HG02973 (cell line): Measurements from ENCODE around the gene BCAS1.

Experiments
- ATAC-seq: cut with Tn5 transposase; IDR thresholded peaks from one replicate; pipeline ENCODE4 v1.9.1; 2021; ENCODE audit warnings: moderate library complexity; ENCODE audit not compliant: unreplicated experiment

Gene BCAS1

GRCh38 chr20:54070187-54070987 lies at the start of gene BCAS1:
Gene BCAS1, minus strand, starts transcription at chr20:54070594. Its CDS starts 11,876 bp downstream, at chr20:54058718.
- no peak for ATAC-seq

GRCh38 chr20:54119744-54120143 lies 49.4 kb upstream of the BCAS1 start:
- ATAC-seq, result no peak

GRCh38 chr20:54118220-54119001 lies 48.0 kb upstream of the BCAS1 start:
- ATAC-seq, result no peak

DNA sequence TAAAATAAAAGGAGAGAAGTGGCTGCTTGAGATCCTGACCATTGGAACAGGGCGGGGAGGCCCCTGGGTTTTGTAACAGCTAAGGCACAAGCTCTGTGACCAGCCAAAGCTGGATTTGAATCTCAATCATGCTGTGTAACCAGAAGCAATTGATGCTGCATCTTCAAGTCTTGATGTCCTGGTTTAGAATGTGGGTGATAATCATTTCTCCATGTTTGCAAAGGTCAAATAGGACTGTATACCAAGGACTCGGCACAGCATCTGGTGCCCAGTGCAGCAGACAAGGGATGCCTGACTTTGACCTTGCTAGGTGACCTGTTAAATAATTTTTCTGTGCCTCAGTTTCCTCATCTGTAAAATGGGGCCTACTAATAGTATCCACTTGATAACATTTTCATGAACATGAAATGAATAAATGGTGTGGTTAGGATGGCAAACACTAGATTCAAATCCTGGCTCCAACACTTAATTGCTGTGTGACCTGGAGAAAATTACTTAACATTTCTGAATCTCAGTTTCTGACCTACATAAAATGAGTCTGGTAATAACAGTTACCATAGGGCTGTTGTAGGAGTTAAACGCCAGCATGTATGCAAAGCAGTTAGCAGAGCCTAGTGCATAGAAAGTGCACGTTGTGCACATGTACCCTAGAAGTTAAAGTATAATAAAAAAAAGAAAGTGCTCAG lies 46.3 kb upstream of the BCAS1 start:
- no peak for ATAC-seq

GRCh38 chr20:54115172-54115854 lies 44.9 kb upstream of the BCAS1 start:
- no peak for ATAC-seq

DNA sequence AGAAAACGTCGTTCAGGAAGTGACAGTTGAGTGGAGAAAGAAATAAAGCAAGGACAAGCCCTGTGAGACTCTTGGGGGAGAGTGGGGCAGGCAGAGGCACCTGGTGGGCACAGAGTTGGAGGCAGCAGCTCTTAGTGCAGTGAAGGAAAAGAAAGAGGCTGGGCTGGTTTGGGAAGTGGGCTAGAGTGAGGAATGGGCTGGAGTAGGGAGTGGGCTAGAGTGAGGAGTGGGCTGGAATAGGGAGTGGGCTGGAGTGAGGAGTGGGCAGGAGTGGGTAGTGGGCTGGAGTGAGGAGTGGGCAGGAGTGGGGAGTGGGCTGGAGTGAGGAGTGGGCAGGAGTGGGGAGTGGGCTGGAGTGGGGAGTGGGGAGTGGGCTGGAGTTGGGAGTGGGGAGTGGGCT lies 43.7 kb upstream of the BCAS1 start:
- ATAC-seq, result no peak

GRCh38 chr20:54113566-54113965 lies 43.2 kb upstream of the BCAS1 start:
- ATAC-seq, result no peak

- ATAC-seq, result no peak
Observed at GRCh38 chr20:54112221-54112884, 42.0 kb upstream of the BCAS1 start.

DNA sequence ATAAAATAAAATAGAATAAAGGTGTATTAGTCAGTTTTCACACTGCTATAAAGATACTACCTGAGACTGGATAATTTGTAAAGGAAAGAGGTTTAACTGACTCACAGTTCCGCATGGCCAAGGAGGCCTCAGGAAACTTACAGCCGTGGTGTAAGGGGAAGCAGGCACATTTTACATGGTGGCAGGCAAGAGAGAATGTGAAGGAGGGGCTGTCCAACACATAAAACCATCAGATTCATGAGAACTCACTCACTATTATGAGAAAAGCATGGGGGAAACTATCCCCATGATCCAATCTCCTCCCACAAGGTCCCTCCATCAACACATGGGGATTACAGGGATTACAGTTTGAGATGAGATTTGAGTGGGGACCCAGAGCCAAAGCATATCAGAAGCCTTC lies 41.1 kb upstream of the BCAS1 start:
- ATAC-seq, result no peak

- no peak for ATAC-seq
Observed at GRCh38 chr20:54110457-54110856, 40.1 kb upstream of the BCAS1 start.

GRCh38 chr20:54110041-54110440 lies 39.6 kb upstream of the BCAS1 start:
- no peak for ATAC-seq

DNA sequence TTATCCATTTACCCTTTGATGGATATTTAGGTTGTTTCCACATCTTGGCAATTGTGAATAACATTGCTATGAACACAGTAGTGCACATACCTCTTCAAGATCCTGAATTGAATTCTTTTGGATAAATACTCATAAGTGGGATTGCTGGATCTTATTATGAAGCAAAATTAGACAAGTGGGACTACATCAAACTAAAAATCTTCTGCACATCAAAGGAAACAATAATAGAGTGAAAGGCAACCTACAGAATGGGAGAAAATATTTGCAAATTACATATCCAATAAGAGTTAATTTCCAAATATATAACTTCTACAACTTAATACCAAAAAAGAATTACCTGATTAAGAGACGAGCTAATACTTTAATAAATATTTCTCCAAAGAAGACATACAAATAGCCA lies 38.4 kb upstream of the BCAS1 start:
- ATAC-seq, result no peak

- no peak for ATAC-seq
Observed at GRCh38 chr20:54108326-54108642, 37.9 kb upstream of the BCAS1 start.

DNA sequence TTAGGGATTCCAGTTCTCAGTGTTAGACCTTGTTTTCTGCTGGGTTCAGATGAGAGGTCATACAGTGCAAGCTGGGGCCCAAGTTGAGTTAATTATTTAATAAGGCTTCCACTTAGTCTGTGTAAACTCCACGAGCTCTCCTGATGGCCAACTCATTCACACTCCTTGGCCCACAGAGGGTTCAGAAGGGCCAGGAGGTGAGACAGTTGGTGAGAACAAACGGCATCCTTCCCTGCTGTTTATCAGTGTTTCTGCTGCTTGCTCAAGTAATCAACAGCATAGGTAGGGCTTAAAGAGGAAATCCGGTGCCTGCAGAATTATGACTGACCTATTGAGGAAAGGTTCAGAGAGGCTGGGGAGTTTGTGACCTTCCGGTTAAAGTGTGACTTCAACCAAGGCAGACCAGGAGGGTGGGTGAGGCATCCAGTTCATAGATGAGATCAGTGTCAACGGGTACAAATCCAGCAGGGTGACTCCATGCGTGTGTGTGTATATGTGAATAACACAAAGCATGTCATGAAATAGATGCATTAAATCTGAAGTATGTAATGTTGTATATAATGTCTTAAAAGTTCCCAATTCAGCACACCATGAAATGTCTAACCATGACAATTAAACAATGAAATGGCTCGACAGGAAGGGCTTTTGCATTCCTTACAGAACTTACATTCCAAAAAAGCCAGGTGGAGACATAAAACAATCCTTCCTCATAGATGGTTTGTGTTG lies 37.4 kb upstream of the BCAS1 start:
- ATAC-seq, result no peak

DNA sequence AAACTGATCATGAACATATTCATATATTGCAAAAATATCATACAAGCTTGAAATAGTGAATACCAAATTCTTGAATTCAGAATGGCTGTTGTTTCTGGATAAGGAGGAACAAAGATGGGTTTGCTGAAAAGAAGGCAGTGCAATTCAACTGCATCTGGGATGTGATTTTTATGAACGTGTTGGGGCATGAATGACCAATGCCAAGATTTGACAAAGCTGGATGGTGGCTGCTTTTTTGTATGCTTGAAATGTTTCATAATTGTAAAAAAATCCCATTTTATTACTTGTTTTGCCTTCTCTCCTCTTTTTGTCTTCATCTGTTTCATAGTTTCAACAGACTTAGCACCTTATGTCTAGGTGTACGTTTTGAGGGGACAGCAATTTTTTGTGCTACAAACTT lies 36.8 kb upstream of the BCAS1 start:
- ATAC-seq, result no peak

DNA sequence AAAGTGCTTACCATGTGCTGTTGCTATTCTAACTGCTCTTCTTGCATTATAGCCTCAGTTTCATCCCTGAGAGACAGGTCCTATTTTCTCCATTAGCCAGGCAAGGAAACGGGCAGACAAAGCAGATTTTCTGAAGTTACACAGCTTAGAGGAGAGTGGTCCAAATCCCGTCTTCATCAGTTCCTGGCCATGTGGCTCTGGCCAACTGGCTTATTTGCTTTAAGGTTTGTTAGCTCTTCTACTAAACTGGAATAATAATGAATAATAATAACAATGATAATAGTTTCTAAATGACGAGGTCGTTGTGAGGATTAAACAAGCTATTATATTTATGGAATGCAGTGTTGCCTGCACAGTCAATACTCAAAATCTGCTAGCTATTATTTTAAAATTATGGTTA lies 35.8 kb upstream of the BCAS1 start:
- ATAC-seq, result no peak

DNA sequence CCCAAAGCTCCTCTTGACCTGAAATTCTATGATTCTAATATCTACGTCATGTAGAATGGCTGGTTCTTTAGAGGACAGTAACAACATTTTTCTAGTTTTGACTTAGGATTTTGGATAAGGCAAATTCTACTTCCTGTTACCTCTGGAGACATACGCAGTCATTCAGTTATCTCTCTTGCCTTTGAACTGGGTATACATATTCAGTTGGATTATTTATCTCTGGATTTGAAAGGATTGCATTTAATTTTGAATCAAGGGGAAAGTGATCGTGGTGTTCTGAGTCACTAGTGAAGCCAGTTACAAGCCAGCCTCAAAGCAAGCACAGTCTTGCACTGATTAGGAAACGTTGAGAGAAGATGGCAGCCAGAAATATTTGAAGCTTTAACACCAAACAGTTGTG lies 35.3 kb upstream of the BCAS1 start:
- ATAC-seq, result no peak

DNA sequence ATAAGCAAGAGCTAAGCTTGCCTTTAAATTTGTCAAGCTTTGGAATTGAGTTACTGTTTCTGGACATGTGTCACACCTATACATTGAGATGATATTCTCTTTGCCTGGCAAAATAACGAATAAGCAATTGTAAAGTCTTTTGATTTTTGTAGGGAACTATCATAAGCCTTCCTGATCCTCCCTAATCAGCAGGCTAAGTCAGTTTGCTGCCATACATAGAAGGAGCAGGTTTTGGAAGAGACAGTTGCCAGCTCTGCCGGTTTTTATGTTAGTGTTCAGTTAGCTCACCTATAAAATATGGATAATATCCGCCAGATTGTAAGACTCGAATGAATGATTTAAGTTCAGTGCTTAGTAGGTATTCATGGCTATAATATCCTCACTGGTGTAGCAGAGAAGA lies 34.4 kb upstream of the BCAS1 start:
- no peak for ATAC-seq

DNA sequence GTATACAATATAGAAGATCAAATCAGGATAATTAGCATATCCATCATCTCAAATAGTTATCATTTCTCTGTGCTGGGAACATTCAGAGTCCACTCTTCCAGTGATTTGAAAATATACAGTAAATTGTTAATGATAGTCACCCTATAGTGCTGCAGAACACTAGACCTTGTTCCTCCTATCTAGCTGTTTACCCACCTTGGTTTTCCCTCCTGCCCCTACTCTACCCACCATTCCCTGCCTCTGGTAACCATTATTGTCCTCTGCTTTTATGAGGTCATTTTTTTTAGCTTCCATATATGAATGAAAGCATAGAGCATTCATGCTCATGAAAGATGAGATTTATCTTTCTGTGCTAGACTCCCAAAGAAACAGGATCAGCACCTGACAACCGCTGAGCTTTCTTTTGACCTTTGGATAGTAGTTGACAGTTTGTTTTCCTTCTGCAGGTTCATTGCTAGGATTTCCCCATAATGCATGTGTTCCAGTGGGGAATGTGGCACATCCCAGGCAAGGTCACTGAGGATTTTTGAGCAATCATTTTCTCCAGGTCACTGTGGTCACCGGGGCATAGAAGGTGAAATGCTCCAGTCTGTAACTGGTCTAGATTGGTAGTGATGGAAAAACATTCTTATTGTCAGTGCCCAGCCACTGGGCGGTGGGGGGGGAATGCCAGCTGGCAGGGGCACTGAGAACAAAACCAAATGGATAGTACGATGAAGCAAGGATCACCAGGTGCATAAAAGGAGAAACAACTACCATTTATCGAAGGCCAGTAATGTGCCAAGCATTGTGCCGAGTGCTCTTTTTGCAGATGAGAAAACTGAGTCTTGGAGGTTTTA lies 33.6 kb upstream of the BCAS1 start:
- ATAC-seq, result no peak
